Activated T-cell treated with anti-CD3 and anti-CD28 coated beads for 4 hours (primary cell): ENCODE measurements around the gene WDHD1.
"Not testable (repeated sequence)": the region's sequence is repeated elsewhere in the genome, so short reads cannot be mapped to it uniquely, and the experiment has no call there.

Source experiments
- DNase-seq: peaks from one replicate; pipeline ENCODE4 v3.0.0-alpha.2; 2020

Gene WDHD1

GRCh38 chr14:55026793-55027561, at the start of gene WDHD1, which contains the start of gene SOCS4:
Gene WDHD1 (minus strand): TSS chr14:55027099. CDS start chr14:55026787, 312 bp downstream.
Gene SOCS4 (plus strand): TSS chr14:55027236. CDS start chr14:55043042, 15,806 bp downstream.
- peak; percentile 95 for DNase-seq

- no peak for DNase-seq
These were observed 48.8 kb upstream of the WDHD1 start for GRCh38 chr14:55075628-55076175.

- no peak for DNase-seq
These were observed 47.8 kb upstream of the WDHD1 start for GRCh38 chr14:55074662-55075061.

- DNase-seq = no peak
These were observed 47.0 kb upstream of the WDHD1 start for GRCh38 chr14:55073856-55074255.

- no peak for DNase-seq
These were observed 45.2 kb upstream of the WDHD1 start for GRCh38 chr14:55071870-55072640.

- DNase-seq = no peak
These were observed 44.1 kb upstream of the WDHD1 start for GRCh38 chr14:55070981-55071411.

GRCh38 chr14:55066223-55066622, 39.3 kb upstream of the WDHD1 start:
- no peak for DNase-seq

GRCh38 chr14:55065411-55065810, 38.5 kb upstream of the WDHD1 start:
- DNase-seq = no peak

GRCh38 chr14:55064896-55065295, 38.0 kb upstream of the WDHD1 start:
- DNase-seq = not testable (repeated sequence)

- DNase-seq = no peak
These were observed 35.8 kb upstream of the WDHD1 start for GRCh38 chr14:55062517-55063351.

- no peak for DNase-seq
These were observed 32.4 kb upstream of the WDHD1 start for GRCh38 chr14:55059333-55059732.

GRCh38 chr14:55057919-55058318, 31.0 kb upstream of the WDHD1 start:
- no peak for DNase-seq

GRCh38 chr14:55054098-55054497, 27.2 kb upstream of the WDHD1 start:
- no peak for DNase-seq

GRCh38 chr14:55053500-55053899, 26.6 kb upstream of the WDHD1 start:
- DNase-seq = no peak

- no peak for DNase-seq
These were observed 26.1 kb upstream of the WDHD1 start for GRCh38 chr14:55053018-55053417.

- no peak for DNase-seq
These were observed 25.5 kb upstream of the WDHD1 start for GRCh38 chr14:55052269-55052930.

GRCh38 chr14:55051423-55052268, 24.7 kb upstream of the WDHD1 start, which contains the start of gene MAPK1IP1L:
Gene MAPK1IP1L (plus strand): TSS chr14:55051647. CDS start chr14:55061684, 10,037 bp downstream.
- DNase-seq = peak; percentile 86

- no peak for DNase-seq
These were observed 24.2 kb upstream of the WDHD1 start for GRCh38 chr14:55051165-55051422.

GRCh38 chr14:55048900-55049436, 22.1 kb upstream of the WDHD1 start:
- no peak for DNase-seq

- DNase-seq = no peak
These were observed 20.6 kb upstream of the WDHD1 start for GRCh38 chr14:55047301-55048053.
